BE2C (cell line): ENCODE data around the gene GPER1.

ENCODE experiments used
- DNase-seq: peaks from one replicate; pipeline ENCODE4 v3.0.0-alpha.2; 2020
- H3K27me3 ChIP-seq: fragments of 250-450 bp; sonication (Bioruptor Pico); 2 replicates; pipeline ENCODE4 v1.5.1; 2020; ENCODE audit warnings: mild to moderate bottlenecking
- H3K36me3 ChIP-seq: fragments of 250-450 bp; sonication (Bioruptor Pico); 2 replicates; pipeline ENCODE4 v1.5.1; 2020; ENCODE audit warnings: mild to moderate bottlenecking
- H3K4me1 ChIP-seq: fragments of 250-450 bp; sonication (Bioruptor Pico); 2 replicates; pipeline ENCODE4 v1.5.1; 2020
- H3K4me3 ChIP-seq: 2 replicates; pipeline ENCODE4 v1.5.1; 2011; ENCODE audit warnings: low read depth, low read length
- H3K9me3 ChIP-seq: fragments of 250-450 bp; sonication (Bioruptor Pico); 2 replicates; pipeline ENCODE4 v1.5.1; 2020
- TF ChIP-seq, protein P1 (sequence below): IDR thresholded peaks from 2 replicates; pipeline ENCODE4 v1.5.1; 2012; ENCODE audit warnings: mild to moderate bottlenecking, low read depth, low read length

GPER1 gene

GRCh38 chr7:1080252-1080920 lies 7.5 kb upstream of the GPER1 start:
- Histone ChIP-seq H3K27me3 (no peaks in the 10 kb centered on the region), H3K36me3 (no peaks in the 10 kb centered on the region), H3K4me1 (peaks cover 22% of the 10 kb centered on the region), H3K4me3 (no peak overlapping the region), H3K9me3 (no peaks in the 10 kb centered on the region)
- no peak for DNase-seq
- TF ChIP-seq, protein P1, sequence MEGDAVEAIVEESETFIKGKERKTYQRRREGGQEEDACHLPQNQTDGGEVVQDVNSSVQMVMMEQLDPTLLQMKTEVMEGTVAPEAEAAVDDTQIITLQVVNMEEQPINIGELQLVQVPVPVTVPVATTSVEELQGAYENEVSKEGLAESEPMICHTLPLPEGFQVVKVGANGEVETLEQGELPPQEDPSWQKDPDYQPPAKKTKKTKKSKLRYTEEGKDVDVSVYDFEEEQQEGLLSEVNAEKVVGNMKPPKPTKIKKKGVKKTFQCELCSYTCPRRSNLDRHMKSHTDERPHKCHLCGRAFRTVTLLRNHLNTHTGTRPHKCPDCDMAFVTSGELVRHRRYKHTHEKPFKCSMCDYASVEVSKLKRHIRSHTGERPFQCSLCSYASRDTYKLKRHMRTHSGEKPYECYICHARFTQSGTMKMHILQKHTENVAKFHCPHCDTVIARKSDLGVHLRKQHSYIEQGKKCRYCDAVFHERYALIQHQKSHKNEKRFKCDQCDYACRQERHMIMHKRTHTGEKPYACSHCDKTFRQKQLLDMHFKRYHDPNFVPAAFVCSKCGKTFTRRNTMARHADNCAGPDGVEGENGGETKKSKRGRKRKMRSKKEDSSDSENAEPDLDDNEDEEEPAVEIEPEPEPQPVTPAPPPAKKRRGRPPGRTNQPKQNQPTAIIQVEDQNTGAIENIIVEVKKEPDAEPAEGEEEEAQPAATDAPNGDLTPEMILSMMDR: no peak

DNA sequence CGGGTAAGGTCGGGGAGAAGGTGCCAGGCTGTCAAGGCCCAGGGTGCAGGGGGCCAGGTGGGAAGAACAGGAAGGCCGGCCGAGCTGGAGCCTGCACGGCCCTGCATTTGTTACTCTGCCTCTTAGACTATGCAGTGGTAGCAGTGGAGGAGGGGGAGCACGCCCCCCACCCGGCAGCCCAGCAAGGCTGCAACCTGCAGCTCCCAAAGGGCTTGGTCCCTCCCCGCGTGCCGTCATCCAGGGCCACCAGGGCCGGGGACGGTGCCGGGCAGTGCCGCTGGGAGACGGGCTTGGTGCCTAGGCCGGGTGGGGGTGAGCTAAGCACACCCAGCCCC lies 7.0 kb upstream of the GPER1 start:
- Histone ChIP-seq H3K4me1 (peaks cover 22% of the 10 kb centered on the region), H3K36me3 (no peaks in the 10 kb centered on the region), H3K9me3 (no peaks in the 10 kb centered on the region), H3K27me3 (no peaks in the 10 kb centered on the region), H3K4me3 (no peak overlapping the region)
- TF ChIP-seq, protein P1: no peak
- DNase-seq: no peak

- Histone ChIP-seq H3K4me3 (no peak overlapping the region), H3K9me3 (no peaks in the 10 kb centered on the region), H3K4me1 (peaks cover 22% of the 10 kb centered on the region), H3K27me3 (no peaks in the 10 kb centered on the region), H3K36me3 (no peaks in the 10 kb centered on the region)
- TF ChIP-seq, protein P1: no peak
- DNase-seq: no peak
Measured at GRCh38 chr7:1081336-1081735, 6.6 kb upstream of the GPER1 start.

DNA sequence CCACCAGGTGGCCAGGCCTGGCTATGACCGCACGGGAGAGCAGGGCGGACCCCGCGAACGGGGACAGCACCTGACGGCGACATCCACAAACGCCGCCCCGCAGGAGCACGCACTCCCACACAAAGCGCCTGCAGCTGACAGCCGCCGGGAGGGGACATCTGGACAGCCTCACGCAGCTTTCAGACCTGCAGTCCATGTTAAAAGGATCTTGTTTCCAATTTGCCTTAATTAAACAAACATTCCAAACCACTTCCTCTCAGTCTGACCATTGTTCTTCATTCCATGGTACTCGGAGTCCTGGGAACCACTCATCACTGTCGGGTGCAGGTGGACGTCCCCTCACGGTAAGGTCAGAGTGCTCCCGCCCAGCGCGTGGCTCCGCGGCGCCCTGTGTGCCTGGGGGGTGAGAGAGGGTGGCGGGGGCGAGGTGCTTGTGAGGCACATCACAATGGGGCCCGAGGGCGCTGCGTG lies 5.9 kb upstream of the GPER1 start:
- no peaks in the 10 kb centered on the region for H3K9me3 ChIP-seq
- peak; percentile 79 for DNase-seq
- H3K36me3 ChIP-seq: no peaks in the 10 kb centered on the region
- no peaks in the 10 kb centered on the region for H3K27me3 ChIP-seq
- TF ChIP-seq, protein P1: no peak
- peak overlapping the region; percentile 38 for H3K4me3 ChIP-seq
- peaks cover 27% of the 10 kb centered on the region for H3K4me1 ChIP-seq

DNA sequence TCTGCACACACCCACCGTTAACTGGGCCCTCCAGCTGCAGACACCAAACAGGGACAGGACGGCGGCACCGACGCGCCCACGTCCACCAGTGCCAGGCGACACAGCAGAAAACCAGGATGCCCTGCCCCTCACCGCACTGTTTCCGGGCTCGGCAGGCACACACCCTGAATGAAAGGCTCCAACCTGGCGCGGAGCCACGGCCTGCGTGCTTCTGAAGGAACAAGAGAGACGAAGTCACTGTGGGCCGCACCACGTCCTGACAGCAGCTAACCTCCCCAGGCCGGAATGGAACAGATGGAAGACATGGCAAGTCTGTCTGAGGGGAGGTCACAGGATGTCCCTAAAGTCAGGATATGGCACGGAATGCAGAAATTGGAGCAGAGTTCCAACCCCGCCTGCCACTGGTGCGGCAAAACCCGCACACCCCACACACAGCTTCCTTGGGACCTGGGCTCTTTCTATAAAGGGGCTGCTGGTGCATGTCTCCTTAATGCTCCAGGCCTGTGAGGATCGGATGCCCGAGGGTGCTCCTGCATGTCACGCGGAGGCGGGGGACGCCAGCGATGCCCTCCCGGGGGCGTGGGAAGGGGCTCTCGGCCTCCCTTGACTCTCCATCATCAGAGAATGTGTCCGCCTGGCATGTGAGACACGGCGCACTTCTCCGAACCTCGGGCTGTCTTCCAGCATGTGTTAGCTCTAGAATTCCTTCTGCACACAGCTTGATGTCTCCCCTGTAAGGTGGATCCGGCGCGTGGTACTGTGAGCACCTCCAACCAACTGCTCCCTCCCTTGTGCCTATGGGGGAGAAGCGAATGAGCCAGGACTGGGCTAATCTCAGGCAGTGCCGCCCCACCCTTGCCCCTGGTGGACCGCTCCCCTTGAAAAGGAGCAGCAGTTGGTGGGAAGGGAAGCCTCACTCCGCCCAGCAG lies 3.9 kb upstream of the GPER1 start:
- no peak for DNase-seq
- no peaks in the 10 kb centered on the region for H3K9me3 ChIP-seq
- H3K4me3 ChIP-seq: no peak overlapping the region
- peaks cover 38% of the 10 kb centered on the region for H3K4me1 ChIP-seq
- no peaks in the 10 kb centered on the region for H3K27me3 ChIP-seq
- no peaks in the 10 kb centered on the region for H3K36me3 ChIP-seq
- TF ChIP-seq, protein P1: no peak

DNA sequence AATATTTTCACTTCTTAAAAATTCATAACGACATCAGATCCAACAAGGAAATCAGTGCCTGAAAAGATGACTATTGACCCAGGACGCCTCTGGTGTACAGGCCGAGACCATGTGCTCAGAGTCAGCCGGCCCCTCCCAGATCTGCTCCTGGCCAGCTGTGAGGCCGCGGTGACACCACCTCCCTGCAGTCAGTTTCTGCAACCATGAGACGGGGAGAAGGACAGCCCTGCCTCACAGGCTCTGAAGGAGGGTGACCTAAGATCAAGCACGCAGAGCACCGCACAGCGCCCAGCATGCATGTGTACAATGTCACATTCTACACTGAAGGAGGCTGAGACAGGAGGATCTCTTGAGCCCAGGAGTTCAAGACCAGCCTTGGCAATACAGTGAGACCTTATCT lies 2.6 kb upstream of the GPER1 start:
- peaks cover 38% of the 10 kb centered on the region for H3K4me1 ChIP-seq
- DNase-seq: no peak
- TF ChIP-seq, protein P1: no peak
- no peaks in the 10 kb centered on the region for H3K27me3 ChIP-seq
- H3K4me3 ChIP-seq: no peak overlapping the region
- H3K36me3 ChIP-seq: no peaks in the 10 kb centered on the region
- no peaks in the 10 kb centered on the region for H3K9me3 ChIP-seq
